Sigmoid colon (tissue), 7 donors: ENCODE data around the gene RNASEH1. TPM values are rescaled to one million over a fixed set of nuclear protein-coding genes. Genes with fewer than 3 reads are reported as not detected.
"Not testable (repeated sequence)": the region's sequence is repeated elsewhere in the genome, so short reads cannot be mapped to it uniquely, and the experiment has no call there.

ENCODE experiments used
- DNase-seq: peaks from one replicate; pipeline ENCODE4 v3.0.0-alpha.2; 2019
- H3K27ac ChIP-seq, 4 donors: fragments of 200-600 bp; sonication (generic); one replicate each; pipeline ENCODE4 v1.5.1; 2016 to 2019; ENCODE audit warnings: mild to moderate bottlenecking in 1 of 4
- H3K27me3 ChIP-seq, 3 donors: fragments of 200-600 bp; sonication (generic); one replicate each; pipeline ENCODE4 v1.5.1; 2019; ENCODE audit warnings: mild to moderate bottlenecking in 1 of 3
- H3K36me3 ChIP-seq, 4 donors: fragments of 200-600 bp; sonication (generic); one replicate each; pipeline ENCODE4 v1.5.1; 2016 to 2019
- H3K4me1 ChIP-seq, 4 donors: fragments of 200-600 bp; sonication (generic); one replicate each; pipeline ENCODE4 v1.5.1; 2017 to 2019
- H3K4me3 ChIP-seq, 4 donors: fragments of 200-600 bp; sonication (generic); one replicate each; pipeline ENCODE4 v1.5.1; 2017 to 2019; ENCODE audit warnings: mild to moderate bottlenecking in 2 of 4, moderate library complexity in 1 of 4
- H3K9me3 ChIP-seq, 4 donors: fragments of 200-600 bp in 3 of 4; sonication (generic) in 3 of 4; one replicate each; pipeline versions ENCODE4 v1.5.1 to v1.6.1; 2013 to 2019
- EP300 ChIP-seq, 4 donors: sonication (generic); formaldehyde crosslinking; IDR thresholded peaks; one replicate each; pipeline ENCODE4 v1.6.1; 2017; ENCODE audit warnings: antibody characterized with exemption in 4 of 4
- POLR2A ChIP-seq, 2 donors: fragments of 450-650 bp; IDR thresholded peaks; one replicate each; pipeline ENCODE4 v1.6.1; 2016; ENCODE audit warnings: antibody characterized with exemption in 2 of 2, mild to moderate bottlenecking in 2 of 2, moderate library complexity in 2 of 2
- POLR2AphosphoS5 ChIP-seq, 4 donors: sonication (generic); formaldehyde crosslinking; IDR thresholded peaks; one replicate each; pipeline ENCODE4 v1.6.1; 2017; ENCODE audit warnings: antibody characterized with exemption in 4 of 4
- WGBS, 2 donors: extraction: QIAGEN DNeasy Blood & Tissue Kit; methylation state at CpG; one replicate each; pipeline ENCODE4 v1.1.7; 2013; 5-methylcytosine and 5-hydroxymethylcytosine counted together
- intact Hi-C: fragments of 100-400 bp; cut with DNase I; formaldehyde crosslinking; loops from one replicate; pipeline ENCODE4 v1.15.1; 2023
- polyA plus RNA-seq, 3 donors: library from polyadenylated mRNA; stranded (reverse); fragments of 200-250 nt; gene quantifications; one replicate each; pipeline ENCODE4 v1.2.3, GENCODE V29; 2013
- total RNA-seq, 4 donors: library from RNA; depleted of rRNA; stranded (reverse); fragments of >200 nt; gene quantifications; one replicate each; pipeline ENCODE4 v1.1.0, GENCODE V29; 2016
- TF ChIP-seq, protein P1 (sequence below), 4 experiments: fragments of 450-650 bp in 3 of 4; fragments of 200-600 bp in 1 of 4; IDR thresholded peaks; one replicate each; pipeline ENCODE4 v1.5.1; 2016 to 2019; ENCODE audit warnings: antibody characterized with exemption in 4 of 4, mild to moderate bottlenecking in 3 of 4, moderate library complexity in 2 of 4
- donor health status: healthy with polysubstance abuse.
- donor health status: Bipolar disorder and iron deficiency.
- donor health status: healthy.

RNASEH1 gene
- total and polyA plus RNA-seq, 7 donors, result 10.4 to 28.4 (median 20.5) TPM

- intact Hi-C loops, result no loop called here
- Histone ChIP-seq H3K4me3 (no peak overlapping the region), H3K27me3 (no peaks in the 10 kb centered on the region), H3K27ac (no peak overlapping the region), H3K4me1 (no peaks in the 10 kb centered on the region), H3K36me3 (peaks cover 13 to 79% (median 52%) of the 10 kb centered on the region in 4 donors), H3K9me3 (no peaks in the 10 kb centered on the region)
- TF ChIP-seq POLR2A (IDR thresholded peaks at IDR 0.05) (no peak), POLR2AphosphoS5 (IDR thresholded peaks at IDR 0.05) (no peak), EP300 (IDR thresholded peaks at IDR 0.05) (no peak)
- TF ChIP-seq, protein P1, sequence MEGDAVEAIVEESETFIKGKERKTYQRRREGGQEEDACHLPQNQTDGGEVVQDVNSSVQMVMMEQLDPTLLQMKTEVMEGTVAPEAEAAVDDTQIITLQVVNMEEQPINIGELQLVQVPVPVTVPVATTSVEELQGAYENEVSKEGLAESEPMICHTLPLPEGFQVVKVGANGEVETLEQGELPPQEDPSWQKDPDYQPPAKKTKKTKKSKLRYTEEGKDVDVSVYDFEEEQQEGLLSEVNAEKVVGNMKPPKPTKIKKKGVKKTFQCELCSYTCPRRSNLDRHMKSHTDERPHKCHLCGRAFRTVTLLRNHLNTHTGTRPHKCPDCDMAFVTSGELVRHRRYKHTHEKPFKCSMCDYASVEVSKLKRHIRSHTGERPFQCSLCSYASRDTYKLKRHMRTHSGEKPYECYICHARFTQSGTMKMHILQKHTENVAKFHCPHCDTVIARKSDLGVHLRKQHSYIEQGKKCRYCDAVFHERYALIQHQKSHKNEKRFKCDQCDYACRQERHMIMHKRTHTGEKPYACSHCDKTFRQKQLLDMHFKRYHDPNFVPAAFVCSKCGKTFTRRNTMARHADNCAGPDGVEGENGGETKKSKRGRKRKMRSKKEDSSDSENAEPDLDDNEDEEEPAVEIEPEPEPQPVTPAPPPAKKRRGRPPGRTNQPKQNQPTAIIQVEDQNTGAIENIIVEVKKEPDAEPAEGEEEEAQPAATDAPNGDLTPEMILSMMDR (IDR thresholded peaks at IDR 0.05), result no peak
- no peak for DNase-seq
- 97% methylated on average over 18 of the region's 18 CpGs for WGBS, 2 donors
Observed at GRCh38 chr2:3498783-3499394, 59.2 kb downstream of the RNASEH1 start.

DNA sequence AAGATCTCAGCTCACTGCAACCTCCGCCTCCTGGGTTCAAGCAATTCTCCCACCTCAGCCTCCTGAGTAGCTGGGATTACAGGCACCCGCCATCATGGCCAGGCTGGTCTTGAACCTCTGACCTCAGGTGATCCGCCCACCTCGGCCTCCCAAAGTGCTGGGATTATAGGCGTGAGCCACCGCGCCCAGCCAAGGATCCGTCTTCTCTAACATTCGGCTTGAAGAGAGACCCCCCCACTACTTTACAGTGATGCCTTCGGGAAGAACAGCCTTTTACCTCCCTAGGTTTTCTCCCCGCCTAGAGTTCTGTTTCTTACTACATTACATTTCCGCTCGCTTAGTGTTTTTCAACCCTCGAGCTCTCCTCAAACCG, 61.4 kb downstream of the RNASEH1 start:
- H3K9me3 ChIP-seq, H3K4me1 ChIP-seq, intact Hi-C loops, H3K27me3 ChIP-seq, H3K4me3 ChIP-seq, H3K27ac ChIP-seq, DNase-seq: not testable (repeated sequence)
- 94 to 95% methylated on average over 15 of the region's 15 CpGs for WGBS, 2 donors
- H3K36me3 ChIP-seq, result peaks cover 13 to 68% (median 50%) of the 10 kb centered on the region in 4 donors

Other genes starting within 250 kb of the RNASEH1 start
- gene EIPR1, start 180.5 kb downstream of the RNASEH1 start, total RNA-seq, result 10 to 100 TPM; 12.2 to 20.0 (median 14.7) TPM
- gene EIPR1, start 180.5 kb downstream of the RNASEH1 start, polyA plus RNA-seq, result 10 to 100 TPM; 21.6 to 27.0 (median 23.8) TPM
- 10 to 100 TPM; 48.5 to 79.5 (median 63.4) TPM for gene TRAPPC12, start 178.6 kb downstream of the RNASEH1 start, total RNA-seq
- 10 to 100 TPM; 22.7 to 50.5 (median 38.4) TPM for gene TRAPPC12, start 178.6 kb downstream of the RNASEH1 start, polyA plus RNA-seq
- 100 to 1,000 TPM in 1 of 4 donors, 10 to 100 TPM in 3; 35.7 to 104 (median 77.1) TPM for gene ADI1, start 38.8 kb downstream of the RNASEH1 start, total RNA-seq
- gene ADI1, start 38.8 kb downstream of the RNASEH1 start, polyA plus RNA-seq, result 100 to 1,000 TPM in 2 of 3 donors, 10 to 100 TPM in 1; 47.4 to 114 (median 111) TPM
- gene RPS7, start 16.9 kb upstream of the RNASEH1 start, total RNA-seq, result 1,000 to 10,000 TPM; 4,404 to 6,289 (median 5,620) TPM
- gene RPS7, start 16.9 kb upstream of the RNASEH1 start, polyA plus RNA-seq, result 1,000 to 10,000 TPM; 1,874 to 3,184 (median 2,304) TPM
- 1 to 10 TPM; 2.3 to 8.2 (median 3.1) TPM for gene COLEC11, start 36.8 kb upstream of the RNASEH1 start, total RNA-seq
- gene COLEC11, start 36.8 kb upstream of the RNASEH1 start, polyA plus RNA-seq, result 1 to 10 TPM in 2 of 3 donors, under 1 TPM in 1; 0.92 to 3.0 (median 1.3) TPM
- gene ALLC, start 99.9 kb upstream of the RNASEH1 start, total RNA-seq, result not detected
- not detected for gene ALLC, start 99.9 kb upstream of the RNASEH1 start, polyA plus RNA-seq
- under 1 TPM in 1 of 4 donors, not detected in 3; 0.33 TPM for gene DCDC2C, start 145.2 kb upstream of the RNASEH1 start, total RNA-seq
- gene DCDC2C, start 145.2 kb upstream of the RNASEH1 start, polyA plus RNA-seq, result not detected